NCI-H524 (cell line): ENCODE data around the gene GTF2IRD1.
"Not testable (repeated sequence)": the region's sequence is repeated elsewhere in the genome, so short reads cannot be mapped to it uniquely, and the experiment has no call there.

ENCODE experiments used
- DNase-seq, 2 experiments: peaks; one replicate each; lab custom pipeline; 2025; lab: John Stamatoyannopoulos, UW

The GTF2IRD1 gene

DNA sequence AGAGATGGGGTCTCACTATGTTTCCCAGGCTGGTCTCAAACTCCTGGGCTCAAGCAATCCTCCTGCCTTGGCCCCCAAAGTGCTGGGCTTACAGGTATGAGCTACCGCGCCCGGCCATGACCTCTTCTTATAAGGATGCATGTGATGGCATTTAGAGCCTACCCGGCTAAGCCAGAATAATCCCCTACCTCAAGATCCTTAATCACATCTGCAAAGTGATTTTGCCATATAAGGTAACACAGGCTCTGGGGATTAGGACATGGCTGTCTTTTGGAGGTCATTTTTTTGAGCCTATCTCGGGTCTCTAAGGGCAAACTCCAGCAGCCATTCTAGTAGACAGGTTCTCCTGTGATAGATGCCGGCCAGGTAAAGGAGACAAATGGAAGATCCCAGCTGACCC, 39.6 kb downstream of the GTF2IRD1 start:
- no peak for DNase-seq

DNA sequence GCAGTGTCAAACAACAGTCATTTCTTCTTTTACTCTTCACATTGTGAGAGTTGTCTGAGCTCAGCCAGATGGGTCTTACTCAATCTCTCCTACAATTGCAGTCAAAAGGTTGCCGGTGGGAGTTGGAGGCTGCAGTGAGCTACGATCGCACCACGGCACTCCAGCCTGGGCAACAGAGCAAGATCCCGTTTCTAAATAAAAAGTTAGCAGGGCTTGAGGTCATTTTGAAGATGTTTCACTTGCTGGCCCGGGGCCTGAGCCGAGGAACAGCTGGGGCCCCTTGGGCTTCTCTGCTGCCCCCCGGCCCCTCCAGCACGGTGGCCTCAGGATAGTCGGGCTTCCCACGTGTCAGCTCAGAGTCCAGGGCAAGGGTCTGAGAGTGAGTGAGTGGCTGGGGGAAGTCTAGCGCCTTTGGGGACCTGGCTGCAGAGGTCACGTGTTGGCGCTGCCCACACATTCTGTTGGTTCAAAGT, 40.4 kb downstream of the GTF2IRD1 start:
- DNase-seq = no peak

DNA sequence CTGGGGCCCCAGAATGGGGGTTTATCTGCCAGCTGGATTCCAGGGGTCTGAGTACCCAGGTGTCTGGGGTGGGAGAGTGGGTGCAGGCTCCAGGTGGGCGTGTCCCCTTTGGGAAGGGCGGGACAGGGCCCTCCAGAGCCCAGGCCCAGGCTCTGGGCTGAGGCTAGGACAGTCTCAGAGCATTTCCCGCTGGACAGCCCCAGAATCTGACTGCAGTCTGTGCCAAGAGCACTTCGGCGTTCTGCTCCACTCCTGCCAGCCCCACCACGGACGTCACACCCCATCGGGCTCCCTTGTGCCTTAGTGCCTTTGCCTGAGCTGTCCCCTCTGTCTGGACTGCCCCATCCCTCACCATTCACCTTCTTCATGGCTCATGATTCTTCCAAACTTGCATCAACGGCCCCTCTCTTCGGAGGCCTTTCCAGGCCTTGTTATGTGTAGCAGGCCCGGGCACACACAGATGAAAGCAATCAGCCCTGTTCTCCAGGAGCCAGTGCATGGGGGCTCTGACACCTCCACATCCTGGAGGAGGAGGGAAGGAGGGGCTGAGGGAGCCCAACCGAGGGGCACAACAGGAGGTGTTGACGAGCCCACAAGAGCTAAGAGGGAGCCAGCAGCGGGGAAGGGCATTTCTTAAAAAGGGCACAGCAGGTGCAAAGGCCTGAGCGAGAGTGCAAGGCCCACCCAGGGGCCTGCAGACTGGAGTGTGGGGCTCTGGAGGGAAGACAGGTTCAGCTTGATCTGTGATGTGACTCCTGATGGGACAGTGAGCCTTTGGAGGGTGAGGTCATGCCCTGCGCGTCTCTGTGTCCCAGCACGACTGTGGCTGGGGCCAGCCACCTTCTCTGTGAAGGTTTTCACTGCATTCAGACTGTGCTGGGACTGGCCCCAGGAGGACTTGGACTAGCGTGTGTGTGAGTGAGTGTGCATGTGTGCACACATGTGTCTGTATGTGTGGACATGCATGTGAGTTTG, 41.7 kb downstream of the GTF2IRD1 start:
- no peak for DNase-seq

DNA sequence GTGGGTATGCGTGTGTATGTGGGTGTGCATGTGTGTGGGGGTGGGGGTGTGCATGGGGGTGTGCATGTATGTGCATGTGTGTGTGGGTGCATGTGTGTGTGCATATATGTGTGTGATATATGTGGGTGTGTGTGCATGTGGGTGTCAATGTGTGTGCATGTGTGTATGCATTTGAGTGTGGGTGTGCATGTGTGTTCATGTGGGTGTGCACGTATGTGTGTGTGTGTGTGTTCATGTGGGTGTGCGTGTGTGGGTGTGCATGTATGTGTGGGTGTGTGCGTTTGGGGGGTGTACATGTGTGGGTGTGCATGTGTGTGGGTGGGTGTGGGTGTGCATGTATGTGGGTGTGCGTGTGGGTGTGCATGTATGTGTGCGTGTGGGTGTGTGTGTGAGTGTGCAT, 42.6 kb downstream of the GTF2IRD1 start:
- DNase-seq = no peak

DNA sequence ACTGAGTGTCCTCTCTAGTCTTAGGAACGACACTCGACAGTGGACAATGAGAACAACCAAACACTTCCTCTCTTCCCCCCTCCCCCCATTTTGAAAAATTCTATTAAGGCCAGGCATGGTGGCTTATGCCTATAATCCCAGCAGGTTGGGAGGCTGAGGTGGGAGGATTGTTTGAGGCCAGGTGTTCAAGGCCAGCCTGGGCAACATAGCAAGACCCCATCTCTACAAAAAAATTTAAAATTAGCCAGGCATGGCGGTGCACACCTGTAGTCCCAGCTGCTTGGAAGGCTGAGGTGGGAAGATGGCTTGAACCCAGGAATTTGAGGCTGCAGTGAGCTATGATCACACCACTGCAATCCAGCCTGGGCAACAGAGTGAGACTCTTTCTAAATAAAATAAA, 43.1 kb downstream of the GTF2IRD1 start:
- not testable (repeated sequence) for DNase-seq

DNA sequence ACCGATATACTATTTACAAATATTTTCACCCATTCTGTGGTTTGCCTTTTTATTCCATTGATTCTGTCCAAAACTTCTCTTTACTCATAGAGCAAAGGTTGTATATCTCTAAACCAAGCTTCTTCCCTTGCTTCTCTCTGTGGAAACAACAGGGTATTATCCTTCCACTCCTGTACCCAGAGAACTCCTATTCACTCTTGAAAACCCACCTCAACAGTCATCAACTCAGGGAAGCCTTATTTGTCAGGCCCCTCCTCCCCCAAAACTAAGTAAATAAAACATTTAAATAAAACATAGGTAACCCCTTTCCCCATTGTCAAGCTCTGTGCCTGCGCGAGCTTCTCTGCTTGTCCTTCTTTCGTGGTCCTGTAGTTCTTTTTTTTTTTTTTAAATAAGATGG, 44.6 kb downstream of the GTF2IRD1 start:
- DNase-seq = no peak

DNA sequence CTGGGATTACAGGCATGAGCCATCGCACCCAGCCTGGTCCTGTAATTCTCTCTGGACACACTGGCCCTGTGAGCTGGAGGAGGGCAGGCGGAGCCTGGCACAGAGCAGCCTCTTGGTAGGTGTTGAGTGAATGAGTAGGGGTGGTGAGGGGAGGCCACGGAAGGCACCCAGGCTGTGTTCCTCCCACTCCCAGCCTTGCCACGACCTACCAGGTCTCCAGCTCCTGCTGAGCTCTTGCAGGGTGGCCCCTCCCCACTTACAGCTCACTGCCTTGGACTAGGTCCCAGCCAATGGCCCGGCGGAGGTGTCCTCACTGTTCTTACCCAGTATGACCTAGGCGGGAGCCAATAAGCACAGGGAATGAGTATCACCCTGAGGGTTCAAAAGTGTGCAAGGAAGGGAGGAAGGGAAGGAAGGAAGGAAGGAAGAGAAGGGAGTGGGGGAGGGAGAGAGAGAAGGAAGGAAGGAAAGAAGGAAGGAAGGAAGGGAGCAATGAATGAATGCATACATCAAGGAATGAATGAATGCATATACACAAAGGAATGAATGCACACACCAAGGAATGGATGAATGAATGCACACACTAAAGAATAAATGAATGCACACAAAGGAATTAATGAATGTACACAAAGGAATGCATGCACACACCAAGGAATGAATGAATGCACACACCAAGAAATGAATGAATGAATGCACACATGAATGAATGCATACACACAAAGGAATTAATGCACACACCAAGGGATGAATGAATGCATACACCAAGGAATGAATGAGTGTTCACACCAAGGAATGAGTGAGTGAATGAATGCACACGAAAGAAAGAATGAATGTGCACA, 45.5 kb downstream of the GTF2IRD1 start:
- DNase-seq = no peak

DNA sequence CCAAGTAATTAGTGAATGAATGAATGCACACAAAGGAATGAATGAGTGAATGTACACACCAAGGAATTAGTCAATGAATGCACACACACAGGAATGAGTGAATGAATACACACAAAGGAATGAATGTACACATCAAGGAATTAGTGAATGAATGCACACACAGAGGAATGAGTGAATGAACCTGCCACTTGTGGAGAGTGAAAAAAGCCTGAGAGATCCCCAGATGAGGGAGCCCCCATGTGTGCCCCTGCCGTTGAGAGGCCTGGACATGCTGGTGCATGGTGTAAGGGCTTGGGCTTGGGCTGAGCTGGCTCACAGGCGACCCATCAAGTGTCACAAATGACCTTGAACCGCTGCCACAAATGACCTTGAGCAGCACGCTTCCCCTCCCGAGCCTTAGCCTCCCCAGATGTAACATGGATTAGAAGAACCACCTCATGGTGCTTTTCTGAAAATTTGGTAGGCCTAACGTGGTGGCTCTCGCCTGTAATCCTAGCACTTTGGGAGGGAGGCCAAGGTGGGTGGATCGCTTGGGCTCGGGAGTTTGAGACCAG, 46.2 kb downstream of the GTF2IRD1 start:
- DNase-seq = no peak

DNA sequence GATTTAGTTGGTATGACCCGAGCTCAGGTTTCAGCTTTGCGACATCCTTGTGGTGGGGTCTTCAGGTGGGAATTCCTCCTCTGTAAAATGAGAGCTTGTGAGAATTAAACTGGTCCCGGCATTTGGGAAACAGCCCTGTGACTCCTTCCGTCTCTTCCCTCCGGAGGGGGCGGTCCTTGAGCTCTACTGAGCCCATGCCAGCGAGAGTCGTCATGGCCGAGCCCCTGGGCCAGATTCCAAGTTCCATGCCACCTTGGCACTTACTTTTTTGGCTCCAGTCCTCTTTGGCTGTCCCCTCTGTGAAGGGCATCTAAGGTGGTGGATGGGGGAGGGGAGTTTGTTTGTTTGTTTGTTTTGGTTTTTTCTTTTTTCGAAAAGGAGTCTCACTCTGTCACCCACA, 47.6 kb downstream of the GTF2IRD1 start:
- no peak for DNase-seq

DNA sequence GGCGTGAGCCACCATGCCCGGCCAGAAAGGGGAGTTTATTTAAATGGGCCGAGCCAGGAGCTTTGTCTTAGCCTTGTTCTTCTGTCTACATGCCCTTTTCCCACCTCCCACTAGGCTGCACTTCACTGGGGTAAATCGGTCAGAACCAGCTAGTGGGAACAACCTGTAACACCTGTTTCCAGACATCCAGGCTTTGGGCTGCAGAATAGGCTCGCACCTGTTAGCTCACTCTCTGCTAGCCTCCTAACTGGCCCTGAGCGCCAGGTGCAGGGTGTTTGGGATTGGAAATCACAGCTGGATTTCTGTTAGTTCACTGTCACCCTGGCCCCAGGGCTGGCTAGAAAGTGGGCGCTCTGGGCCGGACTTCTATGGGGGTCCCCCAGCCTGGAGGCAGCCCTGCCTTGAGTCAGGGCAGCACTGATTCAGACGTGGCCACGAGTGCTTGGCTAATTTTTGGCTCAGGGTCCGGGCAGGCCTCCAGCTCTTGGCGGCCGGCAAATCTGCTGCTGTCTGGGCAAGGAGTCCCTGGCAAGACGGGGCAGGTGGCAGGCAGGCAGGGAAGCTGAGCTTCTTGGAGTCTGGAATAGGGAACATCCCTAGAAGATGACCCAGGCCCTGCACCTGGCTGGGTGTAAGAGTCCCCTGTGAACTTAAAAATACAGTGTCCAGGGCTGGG, 48.6 kb downstream of the GTF2IRD1 start:
- DNase-seq = no peak

DNA sequence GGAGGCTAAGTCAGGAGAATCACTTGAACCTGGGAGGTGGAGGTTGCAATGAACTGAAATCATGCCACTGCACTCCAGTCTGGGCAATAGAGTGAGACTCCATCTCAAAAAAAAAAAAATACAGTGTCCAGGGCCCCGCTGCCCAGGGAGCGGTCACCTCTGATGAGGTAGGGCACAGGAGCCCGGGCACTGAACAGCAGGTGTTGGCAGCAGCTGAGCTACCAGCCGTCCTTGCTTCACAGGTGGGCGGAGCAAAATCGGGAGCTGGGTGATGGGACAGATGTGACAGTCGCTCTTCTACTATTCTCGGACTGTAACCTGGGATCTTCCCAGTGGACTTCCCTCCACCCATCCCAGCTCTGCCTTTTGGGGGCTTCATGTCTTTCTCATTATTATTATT, 49.4 kb downstream of the GTF2IRD1 start:
- DNase-seq = no peak

DNA sequence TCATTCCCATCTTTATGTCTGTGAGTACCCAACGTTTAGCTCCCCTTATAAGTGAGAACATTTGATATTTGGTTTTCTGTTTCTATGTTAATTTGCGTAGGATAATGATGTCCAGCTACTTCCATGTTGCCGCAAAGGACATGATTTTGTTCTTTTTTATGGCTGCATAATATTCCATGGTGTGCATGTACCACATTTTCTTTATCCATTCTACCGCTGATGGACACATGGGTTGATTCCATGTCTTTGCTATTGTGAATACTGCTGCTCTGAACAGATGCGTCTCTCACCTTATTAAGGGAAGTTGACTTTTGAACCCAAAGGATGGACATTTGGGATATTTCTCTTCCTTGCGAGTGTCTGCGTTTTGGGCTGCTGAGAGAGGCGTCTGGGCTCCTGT, 50.2 kb downstream of the GTF2IRD1 start:
- no peak for DNase-seq

DNA sequence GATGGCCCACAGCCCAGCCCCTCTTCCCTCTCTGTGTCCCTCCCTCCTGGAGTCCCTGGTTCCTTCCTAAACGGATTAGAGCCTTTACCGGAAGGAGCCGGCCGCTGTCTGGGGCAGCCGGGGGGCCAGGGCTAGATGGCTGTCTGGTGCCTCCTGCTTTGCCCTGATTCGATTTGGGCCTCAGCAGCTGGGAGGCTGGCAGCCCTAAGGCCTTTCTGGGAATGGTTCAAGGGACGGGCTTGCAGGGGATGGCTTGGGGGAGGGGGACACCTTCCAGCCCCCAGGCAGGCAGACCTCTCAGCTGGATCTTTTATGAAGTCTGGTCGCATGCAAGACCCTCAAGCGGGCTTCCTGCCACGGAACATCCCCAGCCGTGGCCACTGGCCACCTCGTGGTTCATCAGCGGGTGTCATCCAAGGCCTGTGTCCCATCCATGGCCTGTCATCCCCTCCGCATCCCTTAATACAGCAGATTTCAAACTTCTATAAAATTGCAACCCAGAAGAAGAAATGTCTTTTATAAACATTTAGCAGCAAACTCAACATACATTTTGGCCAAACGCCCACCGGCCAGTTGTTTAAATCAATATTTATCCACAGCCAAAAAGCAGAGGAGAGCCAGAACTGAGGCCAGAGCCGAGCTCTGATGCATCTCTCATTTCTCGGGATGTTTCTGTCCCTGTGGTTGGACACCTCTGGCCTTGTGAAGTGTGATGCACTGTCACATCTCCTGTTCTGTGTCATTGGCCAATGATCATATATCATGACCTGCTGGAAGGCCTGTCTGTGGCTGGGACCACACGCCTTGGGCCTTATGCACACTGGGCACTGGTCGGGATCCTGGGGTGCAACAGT, 52.0 kb downstream of the GTF2IRD1 start:
- DNase-seq = no peak

DNA sequence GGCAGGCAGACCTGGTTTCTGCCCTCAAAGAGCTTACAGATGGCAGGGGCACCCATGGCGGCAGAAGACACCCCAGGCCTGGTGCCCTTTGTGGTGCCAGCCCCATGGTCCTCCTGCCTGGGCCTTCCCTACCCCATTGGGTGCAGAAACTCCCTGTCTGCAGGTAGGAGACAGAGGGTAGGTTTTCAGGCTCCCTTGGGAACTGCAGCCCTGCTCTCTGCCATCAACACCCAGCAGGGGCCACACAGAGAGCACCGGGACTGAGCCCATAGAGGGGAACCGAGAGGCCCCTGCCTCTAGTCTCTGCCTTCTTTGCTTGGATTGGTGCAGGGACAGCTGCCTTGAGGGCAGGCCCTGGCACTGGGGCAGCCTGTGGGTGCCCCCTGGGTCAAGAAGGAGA, 52.6 kb downstream of the GTF2IRD1 start:
- no peak for DNase-seq

DNA sequence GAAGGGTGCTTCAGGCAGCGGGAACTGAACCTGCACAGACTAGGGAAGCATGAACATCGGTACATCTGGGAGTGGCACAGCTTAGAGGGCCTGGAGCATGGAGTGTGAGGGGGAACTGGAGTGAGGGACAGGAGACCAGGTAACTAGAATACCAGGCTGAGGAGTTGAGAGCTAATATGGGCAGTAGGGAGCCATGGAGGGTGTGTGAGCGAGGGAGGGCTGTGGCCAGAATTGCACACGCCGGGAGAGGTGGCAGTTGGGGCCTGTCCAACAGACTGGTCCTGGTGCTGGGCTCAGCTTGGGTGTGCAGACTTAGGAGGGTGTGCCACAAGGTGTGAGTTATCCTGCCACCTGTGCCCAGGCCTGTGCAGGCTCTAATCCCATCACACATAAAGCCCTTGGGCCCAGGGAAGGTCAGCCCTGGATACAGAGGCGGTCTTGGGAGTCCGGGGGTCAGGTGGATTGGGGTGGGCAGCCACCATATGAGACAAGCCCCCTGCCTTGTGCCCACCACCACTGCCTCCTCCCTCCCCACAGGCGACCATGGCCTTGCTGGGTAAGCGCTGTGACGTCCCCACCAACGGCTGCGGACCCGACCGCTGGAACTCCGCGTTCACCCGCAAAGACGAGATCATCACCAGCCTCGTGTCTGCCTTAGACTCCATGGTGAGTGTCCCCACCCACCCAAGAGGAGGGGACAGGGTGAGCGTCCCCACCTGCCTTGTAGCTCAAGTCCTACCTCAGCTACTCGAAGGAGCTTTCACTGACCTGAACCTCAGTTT, 54.0 kb downstream of the GTF2IRD1 start:
- no peak for DNase-seq

DNA sequence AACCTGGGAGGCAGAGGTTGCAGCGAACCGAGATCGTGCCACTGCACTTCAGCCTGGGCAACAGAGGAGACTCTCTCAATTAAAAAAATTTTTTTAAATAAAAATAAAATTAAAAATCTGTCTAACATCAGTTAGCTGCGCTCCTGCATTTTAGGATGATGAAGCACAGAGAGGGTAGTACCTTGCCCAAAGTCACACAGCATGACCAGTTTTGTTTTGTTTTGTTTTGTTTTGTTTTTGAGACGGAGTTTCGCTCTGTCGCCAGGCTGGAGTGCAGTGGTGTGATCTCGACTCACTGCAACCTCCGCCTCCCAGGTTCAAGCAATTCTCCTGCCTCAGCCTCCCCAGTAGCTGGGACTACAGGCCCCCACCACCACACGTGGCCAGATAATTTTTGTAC, 55.7 kb downstream of the GTF2IRD1 start:
- not testable (repeated sequence) for DNase-seq

DNA sequence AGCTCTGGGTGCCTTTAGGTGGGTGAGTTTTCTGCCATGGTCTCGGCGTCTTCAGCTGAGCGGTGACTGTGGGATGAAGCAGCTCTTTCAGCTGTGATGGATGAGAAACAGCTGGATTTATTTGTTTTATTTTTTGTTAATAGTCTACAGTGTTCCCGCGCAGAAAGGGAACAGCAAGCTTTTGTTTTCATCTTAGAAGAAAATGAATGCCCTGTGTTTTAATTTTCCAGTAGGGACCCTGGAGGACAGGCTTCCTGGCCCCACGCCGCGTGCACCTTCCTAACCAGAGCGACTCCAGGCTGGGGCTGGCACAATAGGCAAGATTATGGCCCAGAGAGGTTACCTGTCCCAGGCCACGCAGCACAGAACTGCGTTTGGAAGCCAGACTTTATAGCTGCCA, 57.6 kb downstream of the GTF2IRD1 start:
- no peak for DNase-seq

DNA sequence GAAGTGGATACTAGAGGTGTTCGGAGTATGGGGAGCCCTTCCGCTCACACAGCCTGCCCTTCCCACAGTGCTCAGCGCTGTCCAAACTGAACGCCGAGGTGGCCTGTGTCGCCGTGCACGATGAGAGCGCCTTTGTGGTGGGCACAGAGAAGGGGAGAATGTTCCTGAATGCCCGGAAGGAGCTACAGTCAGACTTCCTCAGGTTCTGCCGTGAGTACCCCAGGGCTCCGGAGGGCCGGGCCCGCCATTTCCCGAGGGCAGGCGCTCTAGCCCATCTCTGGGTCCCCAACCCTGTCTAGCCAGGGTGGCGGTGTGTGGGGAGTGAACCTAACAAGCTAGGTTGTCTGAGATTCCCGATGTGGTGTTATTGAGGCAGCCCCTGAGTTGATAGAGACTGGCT, 59.1 kb downstream of the GTF2IRD1 start:
- DNase-seq = no peak

DNA sequence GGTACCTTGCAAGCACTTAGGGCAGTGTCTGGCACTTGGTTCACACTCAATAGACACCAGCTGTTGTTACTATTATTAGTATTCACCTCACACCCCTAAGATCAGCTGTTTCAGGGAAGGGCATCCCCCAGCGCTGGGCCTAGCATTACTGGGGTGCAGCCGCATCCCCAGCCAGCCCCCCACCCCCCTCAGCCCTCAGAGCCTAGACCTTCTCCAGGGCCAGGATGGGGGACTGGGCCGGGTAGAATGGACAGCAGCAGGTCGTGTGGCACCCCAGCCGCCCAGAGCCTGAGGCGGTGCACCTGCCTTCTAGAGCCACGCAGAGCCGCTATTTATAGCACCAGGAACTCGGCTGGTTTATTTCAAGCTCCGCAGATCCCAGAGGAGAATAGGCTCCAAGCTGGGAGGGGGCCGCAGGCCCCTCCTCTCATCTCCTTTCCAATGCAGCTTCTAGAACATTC, 60.5 kb downstream of the GTF2IRD1 start:
- no peak for DNase-seq

DNA sequence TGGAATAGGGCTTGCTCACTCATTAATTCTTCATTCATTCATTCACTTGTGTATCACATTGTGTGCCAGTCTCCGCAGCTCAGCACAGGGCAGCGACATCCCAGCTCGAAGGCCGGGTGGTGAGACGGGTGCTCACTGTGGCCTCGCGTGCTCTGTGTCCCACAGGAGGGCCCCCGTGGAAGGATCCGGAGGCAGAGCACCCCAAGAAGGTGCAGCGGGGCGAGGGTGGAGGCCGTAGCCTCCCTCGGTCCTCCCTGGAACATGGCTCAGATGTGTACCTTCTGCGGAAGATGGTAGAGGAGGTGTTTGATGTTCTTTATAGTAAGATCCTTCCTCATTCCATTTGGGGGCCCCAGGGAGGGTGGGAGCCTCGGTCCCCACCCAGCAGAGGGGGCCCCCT, 61.6 kb downstream of the GTF2IRD1 start:
- no peak for DNase-seq
